Measurements from ENCODE around the gene GIMAP8. TPM values are rescaled to one million over a fixed set of nuclear protein-coding genes. Genes with fewer than 3 reads are reported as not detected.

Gene GIMAP8
- total and polyA plus RNA-seq, 2 of the 8 experiments (the other 6 are each of a cell fraction or from before 2014, with no cell fraction given) = not detected

GRCh38 chr7:150487625-150488024 lies 37.2 kb downstream of the GIMAP8 start:
- Histone ChIP-seq H3K14ac (ENCODE audit: insufficient read length) (no peak overlapping the region), H3K27ac (ENCODE audit: low read depth, low read length) (no peak overlapping the region), H2BK12ac (ENCODE audit: low read depth, low read length) (no peak overlapping the region), H3K18ac (ENCODE audit: extremely low read depth, low read length) (no peak overlapping the region), H3K9me3 (ENCODE audit: insufficient read depth in 2 of 2, low read depth in 1 of 2, low read length in 1 of 2) (no peaks in the 10 kb centered on the region), H3K4me2 (ENCODE audit: insufficient read depth in 1 of 2, low read depth in 2 of 2, low read length in 2 of 2) (no peak overlapping the region), H2BK120ac (replicated peaks; ENCODE audit: low read depth, low read length) (no peak overlapping the region), H3K79me1 (ENCODE audit: low read depth, low read length) (no peaks in the 10 kb centered on the region), H4K5ac (ENCODE audit: insufficient read length, low read depth, low read length) (no peak overlapping the region), H2BK20ac (ENCODE audit: low read length) (no peak overlapping the region), H3K36me3 (ENCODE audit: control insufficient read depth in 2 of 4, insufficient read depth in 4 of 4, low read length in 3 of 4) (no peaks in the 10 kb centered on the region), H3K79me2 (ENCODE audit: control insufficient read depth in 1 of 2, insufficient read depth in 2 of 2, low read length in 2 of 2) (no peaks in the 10 kb centered on the region), H3K4ac (replicated peaks; ENCODE audit: insufficient read length, low read depth, low read length) (no peak overlapping the region), H3K27me3 (replicated peaks in 1 of 4; ENCODE audit: control insufficient read depth in 3 of 4, extremely low read depth in 1 of 4, insufficient read depth in 3 of 4, low read length in 3 of 4) (no peaks in the 10 kb centered on the region), H3K56ac (replicated peaks; ENCODE audit: insufficient read length, low read depth, low read length) (no peak overlapping the region), H4K91ac (replicated peaks; ENCODE audit: insufficient read length, low read length) (no peak overlapping the region), H2BK15ac (ENCODE audit: low read length) (no peak overlapping the region), H3K4me3 (ENCODE audit: extremely low read depth in 1 of 4, insufficient read depth in 2 of 4, low read depth in 3 of 4, low read length in 4 of 4) (no peak overlapping the region), H2AFZ (ENCODE audit: low read length) (no peak overlapping the region), H3K23ac (ENCODE audit: insufficient read length) (no peak overlapping the region), H2BK5ac (ENCODE audit: low read depth, low read length) (no peak overlapping the region), H3K23me2 (ENCODE audit: low read depth, low read length) (no peaks in the 10 kb centered on the region), H4K20me1 (replicated peaks in 1 of 2; ENCODE audit: control insufficient read depth in 1 of 2, insufficient read depth in 2 of 2, low read length in 2 of 2) (no peaks in the 10 kb centered on the region), H3K4me1 (replicated peaks in 1 of 4; ENCODE audit: control insufficient read depth in 3 of 4, insufficient read depth in 4 of 4, low read length in 3 of 4) (no peaks in the 10 kb centered on the region), H3K9ac (replicated peaks in 1 of 4; ENCODE audit: extremely low read depth in 1 of 4, low read depth in 3 of 4, low read length in 3 of 4) (no peak overlapping the region), H2AK5ac (ENCODE audit: low read depth, low read length) (no peak overlapping the region), H4K8ac (ENCODE audit: extremely low read depth, insufficient read depth, low read length) (no peak overlapping the region)
- TF ChIP-seq MAX (IDR thresholded peaks at IDR 0.05) (no peak), NRF1 (IDR thresholded peaks at IDR 0.05; ENCODE audit: low read depth, low read length) (no peak)
- DNase-seq (ENCODE audit: low read depth in 1 of 2, low spot score in 2 of 2) (no peak), FAIRE-seq (no peak)
- ChIA-PET CTCF (ENCODE audit: partially characterized antibody) (no interaction called here), POLR2A (ENCODE audit: partially characterized antibody) (no interaction called here)
- WGBS, 2 experiments (ENCODE audit: extremely low coverage in 1 of 2, insufficient coverage in 1 of 2, insufficient read length in 1 of 2, insufficient replicate concordance in 2 of 2, low coverage in 1 of 2, low lambda C conversion rate in 2 of 2, missing lambda C conversion rate in 1 of 2) = 75% methylated on average over 2 of the region's 2 CpGs; no CpG with 5 or more reads in 1 of the 2 experiments

All from H1 (cell line).